Mononuclear cell (primary cell): ENCODE measurements around the gene XXYLT1. TPM values are rescaled to one million over a fixed set of nuclear protein-coding genes. Genes with fewer than 3 reads are reported as not detected.

Experiments used
- H3K27me3 ChIP-seq: 2 replicates; pipeline ENCODE4 v1.6.0; 2011; ENCODE audit warnings: low read length, control low read depth; ENCODE audit not compliant: insufficient read depth
- H3K4me1 ChIP-seq: 2 replicates; pipeline ENCODE4 v1.5.1; 2011; ENCODE audit warnings: mild to moderate bottlenecking, low read length, control low read depth; ENCODE audit not compliant: insufficient read depth
- H3K4me3 ChIP-seq: 2 replicates; pipeline ENCODE4 v1.5.1; 2011; ENCODE audit warnings: mild to moderate bottlenecking, low read length, moderate library complexity
- H3K9me3 ChIP-seq: 2 replicates; pipeline ENCODE4 v1.5.1; 2011; ENCODE audit warnings: low read depth, mild to moderate bottlenecking, control low read depth, low read length
- total RNA-seq: library from RNA; depleted of rRNA; stranded (reverse); fragments of >200 nt; gene quantifications from one replicate; pipeline ENCODE4 v1.2.3, GENCODE V29; 2012

The XXYLT1 gene
- total RNA-seq, 1 donor, result 9.0 TPM

DNA sequence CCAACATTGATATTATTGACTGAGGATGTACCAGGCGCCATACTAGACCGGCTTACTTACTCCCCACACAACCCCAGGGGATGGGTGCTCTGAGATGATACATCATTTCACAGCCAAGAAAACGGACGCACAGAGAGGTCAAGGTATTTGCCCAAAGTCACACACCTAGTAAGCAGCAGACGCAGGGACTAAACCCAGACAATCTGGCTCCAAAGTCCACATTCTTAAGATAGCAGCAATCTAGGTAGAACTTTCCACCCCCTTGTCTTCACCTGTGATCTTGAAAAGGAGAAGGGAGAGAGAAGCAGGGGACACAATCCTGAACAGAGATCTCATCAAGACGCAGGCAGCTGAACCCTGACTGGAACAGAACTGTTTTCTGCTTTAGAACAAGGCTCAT, 200.6 kb downstream of the XXYLT1 start:
- H3K9me3 ChIP-seq, result no peaks in the 10 kb centered on the region
- no peaks in the 10 kb centered on the region for H3K27me3 ChIP-seq
- H3K4me1 ChIP-seq, result no peaks in the 10 kb centered on the region
- H3K4me3 ChIP-seq, result no peak overlapping the region

DNA sequence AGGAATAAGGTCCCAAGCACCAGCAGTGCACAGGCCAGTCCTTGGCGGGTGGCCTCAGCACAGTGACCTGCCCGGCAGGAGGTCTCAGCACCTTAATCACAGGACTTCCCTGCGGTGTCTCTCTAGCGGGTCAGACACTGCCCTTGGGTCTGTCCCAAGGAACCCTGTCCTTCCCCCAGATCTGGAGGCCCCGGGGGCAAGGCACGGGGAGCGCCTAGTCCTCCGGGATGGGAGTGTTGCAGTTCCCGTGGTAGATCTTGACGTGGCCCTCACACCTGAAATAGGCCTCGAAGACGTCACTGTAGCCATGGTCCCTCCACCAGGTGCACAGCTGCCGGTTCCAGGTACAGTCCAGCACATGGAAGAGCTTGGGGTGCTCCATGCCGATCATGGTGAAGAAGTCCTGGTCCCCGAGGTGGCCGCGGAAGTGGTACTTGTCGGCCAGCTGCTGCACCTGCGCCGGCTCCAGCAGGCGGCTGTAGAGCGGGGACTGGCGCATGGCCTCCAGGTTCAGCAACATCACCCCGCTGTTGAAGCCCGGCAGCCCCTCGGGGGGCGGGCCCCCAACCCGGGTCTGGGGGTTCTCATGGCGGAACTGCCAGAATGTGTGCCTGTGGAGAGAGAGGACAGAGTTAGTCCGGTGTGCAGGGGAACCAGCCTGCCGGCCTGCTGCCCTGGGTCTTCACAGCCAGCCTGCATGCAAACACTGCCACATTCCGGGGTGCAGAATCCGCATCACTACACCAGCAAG, 201.3 kb downstream of the XXYLT1 start:
- Histone ChIP-seq H3K27me3 (no peaks in the 10 kb centered on the region), H3K4me1 (no peaks in the 10 kb centered on the region), H3K4me3 (no peak overlapping the region), H3K9me3 (no peaks in the 10 kb centered on the region)

DNA sequence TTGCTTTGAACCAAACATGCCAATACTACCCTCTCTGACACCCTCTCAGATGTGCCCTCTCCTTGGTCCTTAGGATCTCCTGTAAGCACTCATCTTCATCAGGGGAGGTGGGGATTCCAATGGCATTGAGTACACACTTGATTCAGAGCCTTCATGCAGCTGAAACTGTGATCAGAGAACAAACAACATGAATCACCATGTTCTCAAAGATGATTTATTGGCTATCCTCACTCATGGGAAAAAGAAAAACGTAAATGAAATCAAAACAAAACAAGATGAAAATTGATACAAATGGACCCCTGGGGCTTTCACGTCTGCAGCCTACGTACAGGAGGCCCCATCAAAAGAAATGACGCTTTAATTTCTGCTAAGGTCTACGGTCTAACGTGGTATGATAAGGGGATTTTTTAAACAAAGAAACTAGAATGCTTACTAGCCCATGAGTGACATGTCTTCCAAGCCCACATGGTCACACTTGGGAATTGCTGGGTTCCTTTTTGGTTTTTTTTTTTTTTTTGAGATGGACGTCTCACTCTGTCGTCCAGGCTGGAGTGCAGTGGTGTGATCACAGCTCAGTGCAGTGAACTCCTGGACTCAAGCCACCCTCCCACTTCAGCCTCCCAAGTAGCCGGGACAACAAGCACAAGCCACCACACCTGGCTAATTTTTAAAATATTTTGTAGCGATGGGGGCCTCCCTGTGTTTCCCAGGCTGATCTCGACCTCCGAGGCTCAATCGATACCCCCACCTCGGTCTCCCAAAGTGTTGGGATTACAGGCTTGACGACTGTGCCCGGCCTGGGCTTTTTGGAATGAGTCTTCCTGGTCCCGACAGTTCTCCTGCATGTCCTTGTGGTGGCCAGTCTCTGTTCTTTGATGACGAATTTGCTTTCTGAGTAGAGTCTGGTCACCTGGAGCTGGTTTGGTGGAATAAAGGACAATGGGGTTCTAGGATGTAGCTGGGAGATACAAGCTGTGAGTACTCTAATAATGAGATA, 202.6 kb downstream of the XXYLT1 start:
- Histone ChIP-seq H3K9me3 (no peaks in the 10 kb centered on the region), H3K27me3 (no peaks in the 10 kb centered on the region), H3K4me1 (no peaks in the 10 kb centered on the region), H3K4me3 (no peak overlapping the region)

DNA sequence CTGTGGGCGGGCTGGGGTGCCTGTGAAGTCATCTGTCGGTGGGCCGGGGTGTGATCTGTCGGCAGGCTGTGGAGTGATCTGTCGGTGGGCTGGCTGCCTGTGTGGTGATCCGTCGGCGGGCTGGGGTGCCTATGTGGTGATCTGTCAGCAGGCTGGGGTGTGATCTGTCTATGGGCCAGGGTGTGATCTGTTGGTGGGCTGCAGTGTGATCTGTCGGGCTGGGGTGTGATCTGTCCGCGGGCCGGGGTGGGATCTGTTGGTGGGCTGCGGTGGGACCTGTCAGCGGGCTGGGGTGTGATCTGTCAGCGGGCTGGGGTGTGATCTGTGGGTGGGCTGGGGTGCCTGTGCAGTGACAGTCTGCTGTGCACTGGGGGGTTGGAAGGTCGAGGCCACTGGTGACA, 204.5 kb downstream of the XXYLT1 start:
- H3K4me3 ChIP-seq, result no peak overlapping the region
- no peaks in the 10 kb centered on the region for H3K9me3 ChIP-seq
- no peaks in the 10 kb centered on the region for H3K4me1 ChIP-seq
- H3K27me3 ChIP-seq, result no peaks in the 10 kb centered on the region

DNA sequence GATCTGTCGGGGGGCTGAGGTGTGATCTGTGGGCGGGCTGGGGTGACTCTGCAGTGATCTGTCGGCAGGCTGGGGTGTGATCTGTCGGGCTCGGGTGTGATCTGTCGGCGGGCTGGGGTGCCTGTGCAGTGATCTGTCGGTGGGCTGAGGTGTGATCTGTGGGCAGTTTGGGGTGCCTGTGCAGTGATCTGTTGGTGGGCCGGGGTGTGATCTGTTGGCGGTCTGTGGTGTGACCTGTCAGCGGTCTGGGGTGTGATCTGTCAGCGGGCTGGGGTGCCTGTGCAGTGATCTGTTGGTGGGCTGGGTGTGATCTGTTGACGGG, 205.1 kb downstream of the XXYLT1 start:
- Histone ChIP-seq H3K9me3 (no peaks in the 10 kb centered on the region), H3K4me3 (no peak overlapping the region), H3K27me3 (no peaks in the 10 kb centered on the region), H3K4me1 (no peaks in the 10 kb centered on the region)

DNA sequence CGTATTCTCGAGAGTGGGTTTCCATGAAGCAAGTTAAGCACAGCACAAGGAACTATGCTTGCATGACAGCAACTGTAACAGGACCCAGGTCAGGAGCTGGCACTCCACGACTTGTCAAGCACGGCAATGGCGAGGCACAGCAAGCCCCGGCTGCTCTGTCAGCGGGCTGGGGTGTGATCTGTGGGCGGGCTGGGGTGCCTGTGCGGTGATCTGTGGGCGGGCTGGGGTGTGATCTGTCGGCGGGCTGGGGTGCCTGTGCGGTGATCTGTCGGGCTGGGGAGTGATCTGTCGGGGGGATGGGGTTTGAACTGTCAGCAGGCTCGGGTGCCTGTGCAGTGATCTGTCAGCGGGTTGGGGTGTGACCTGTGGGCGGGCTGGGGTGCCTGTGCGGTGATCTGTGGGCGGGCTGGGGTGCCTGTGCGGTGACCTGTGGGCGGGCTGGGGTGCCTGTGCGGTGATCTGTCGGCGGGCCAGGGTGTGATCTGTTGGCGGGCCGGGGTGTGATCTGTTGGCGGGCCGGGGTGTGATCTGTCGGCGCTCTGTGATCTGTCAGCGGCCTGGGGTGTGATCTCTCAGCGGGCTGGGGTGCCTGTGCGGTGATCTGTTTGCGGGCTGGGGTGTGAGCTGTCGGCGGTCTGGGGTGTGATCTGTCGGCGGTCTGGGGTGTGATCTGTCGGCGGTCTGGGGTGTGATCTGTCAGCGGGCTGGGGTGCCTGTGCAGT, 205.7 kb downstream of the XXYLT1 start:
- Histone ChIP-seq H3K27me3 (no peaks in the 10 kb centered on the region), H3K4me3 (no peak overlapping the region), H3K9me3 (no peaks in the 10 kb centered on the region), H3K4me1 (no peaks in the 10 kb centered on the region)

DNA sequence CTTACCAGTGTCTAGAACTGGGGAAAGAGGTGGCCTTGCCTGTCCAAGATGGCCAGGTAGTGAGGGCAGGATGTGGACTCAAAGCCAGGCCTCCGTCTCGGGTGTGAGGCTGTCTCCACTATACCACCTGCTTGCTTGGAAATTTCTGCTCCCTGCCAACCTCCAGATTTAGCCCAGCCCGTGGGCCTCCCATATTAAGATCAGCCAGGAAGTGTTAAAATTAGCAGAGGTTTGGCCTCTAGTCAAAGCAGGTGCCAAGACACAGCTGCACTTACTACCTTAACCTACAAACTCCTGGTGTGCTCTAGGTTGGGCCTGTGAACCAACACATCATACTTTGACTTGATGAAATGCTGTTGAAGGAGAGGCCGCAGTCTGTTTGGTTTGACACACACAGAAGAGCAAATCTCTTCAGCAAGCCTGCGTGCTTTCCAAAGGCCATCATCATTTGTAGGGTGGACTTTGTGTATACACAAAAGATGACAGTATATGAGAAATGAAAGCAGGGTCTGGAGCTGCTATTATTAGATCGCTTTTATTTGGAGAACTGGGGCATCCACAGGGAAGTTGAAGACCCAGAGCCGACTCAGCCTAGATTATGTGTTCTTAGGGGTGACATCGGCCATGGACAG, 206.5 kb downstream of the XXYLT1 start:
- H3K4me3 ChIP-seq, result no peak overlapping the region
- no peaks in the 10 kb centered on the region for H3K9me3 ChIP-seq
- H3K4me1 ChIP-seq, result no peaks in the 10 kb centered on the region
- H3K27me3 ChIP-seq, result no peaks in the 10 kb centered on the region

DNA sequence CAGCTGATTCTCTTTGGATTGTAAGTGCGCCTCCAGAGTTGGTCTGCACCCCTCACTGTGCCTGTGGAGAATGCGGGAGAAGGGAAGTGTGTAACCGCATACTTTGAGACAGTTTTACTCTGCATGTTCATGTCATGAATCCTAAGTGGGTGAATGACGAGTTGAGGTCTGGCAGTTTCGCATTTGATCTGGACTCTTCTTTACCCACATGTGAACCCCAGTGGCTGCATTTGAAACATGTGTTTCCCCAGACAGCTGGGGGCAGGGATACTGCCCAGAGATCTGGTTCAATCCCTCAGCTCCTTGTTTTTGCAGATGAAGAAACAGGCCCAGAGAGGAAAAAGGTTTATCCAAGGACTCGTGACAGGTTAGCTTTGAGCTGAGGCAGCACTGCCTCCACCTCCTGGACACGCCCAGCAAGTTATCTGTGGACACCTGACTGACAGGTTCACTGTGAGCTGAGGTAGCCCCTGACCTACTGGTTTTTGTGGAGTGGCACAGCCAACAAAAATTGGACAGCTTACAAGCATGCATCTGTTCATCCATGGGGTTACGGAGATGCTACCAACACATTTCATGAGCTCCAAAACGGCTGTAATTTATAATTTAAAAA, 207.3 kb downstream of the XXYLT1 start:
- no peaks in the 10 kb centered on the region for H3K27me3 ChIP-seq
- no peaks in the 10 kb centered on the region for H3K4me1 ChIP-seq
- H3K9me3 ChIP-seq, result no peaks in the 10 kb centered on the region
- no peak overlapping the region for H3K4me3 ChIP-seq

DNA sequence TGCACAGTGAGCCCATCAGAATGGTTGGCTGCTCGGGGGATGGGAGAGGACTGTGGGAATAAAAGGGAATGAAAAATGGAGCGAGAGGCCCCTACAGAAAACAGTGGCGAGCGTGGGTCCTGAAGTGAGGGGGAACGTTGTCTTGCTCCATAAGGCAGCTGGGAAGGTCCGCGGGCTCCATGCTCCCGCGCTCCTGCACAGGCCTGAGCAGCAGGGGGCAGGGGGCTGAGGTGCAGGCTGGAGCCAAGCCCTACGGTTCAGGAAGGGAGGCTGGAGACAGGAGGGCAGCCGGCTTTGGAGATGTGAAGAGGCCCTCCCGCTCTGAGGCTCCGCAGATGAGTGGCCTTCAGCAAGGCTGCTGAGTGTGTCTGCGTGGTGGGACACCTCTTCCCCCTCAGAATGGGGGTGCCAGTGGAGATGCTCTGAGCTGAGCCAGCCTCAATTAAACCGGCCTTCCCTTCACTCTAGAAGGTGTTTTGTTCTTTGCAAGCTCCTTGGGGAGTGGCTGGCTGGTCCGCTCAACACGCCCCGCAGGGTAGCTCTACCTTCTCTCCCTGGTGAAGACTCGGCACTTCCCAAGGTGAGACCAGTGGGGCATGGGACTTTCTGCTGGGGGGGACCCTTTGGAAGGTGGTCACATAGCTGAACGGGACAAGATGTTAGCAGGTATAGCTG, 208.0 kb downstream of the XXYLT1 start:
- H3K4me3 ChIP-seq, result no peak overlapping the region
- no peaks in the 10 kb centered on the region for H3K9me3 ChIP-seq
- no peaks in the 10 kb centered on the region for H3K4me1 ChIP-seq
- H3K27me3 ChIP-seq, result no peaks in the 10 kb centered on the region

DNA sequence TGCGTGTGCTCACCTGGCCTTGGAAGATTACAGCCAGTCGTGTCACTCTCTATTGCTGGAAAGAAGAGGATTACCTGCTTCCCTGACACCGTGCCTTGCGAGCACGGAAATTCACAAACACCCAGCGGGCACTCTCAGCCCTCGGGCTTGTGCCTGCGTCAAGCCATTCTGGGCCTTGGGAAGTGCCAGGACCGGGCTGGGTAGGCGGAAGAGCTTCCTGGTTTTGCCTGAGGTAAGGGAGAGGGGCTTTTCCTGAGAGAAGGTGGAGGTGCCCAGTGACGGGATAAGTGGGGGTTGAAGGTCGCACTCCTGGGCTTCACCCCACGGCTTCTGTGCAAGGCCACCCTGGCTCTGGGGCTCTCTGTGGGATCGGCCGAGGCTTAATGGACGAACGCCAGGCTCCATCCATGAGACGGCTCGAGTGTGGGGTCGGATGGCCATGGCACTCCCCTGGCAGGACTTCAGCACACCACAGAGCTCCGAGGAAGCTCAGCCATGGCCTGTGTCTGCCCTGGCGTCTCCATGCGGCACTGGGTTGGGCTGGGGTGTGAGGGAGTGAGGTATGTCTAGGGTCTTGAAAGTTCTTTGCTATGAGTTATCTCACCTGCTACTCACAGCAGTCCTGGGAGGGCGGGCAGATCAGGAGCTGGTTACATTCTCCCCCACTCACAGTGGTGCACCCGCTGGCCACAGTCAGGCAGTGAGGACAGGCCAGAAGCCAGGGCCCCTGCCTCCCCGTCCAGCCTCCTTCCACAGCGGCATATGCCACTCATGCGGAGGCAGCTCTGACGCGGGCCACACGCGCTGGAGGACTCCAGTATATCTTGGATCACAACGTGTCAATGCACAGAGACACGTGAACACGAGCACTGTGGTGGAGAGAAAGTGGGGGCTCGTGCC, 209.0 kb downstream of the XXYLT1 start:
- Histone ChIP-seq H3K9me3 (no peaks in the 10 kb centered on the region), H3K4me1 (no peaks in the 10 kb centered on the region), H3K27me3 (no peaks in the 10 kb centered on the region), H3K4me3 (no peak overlapping the region)

DNA sequence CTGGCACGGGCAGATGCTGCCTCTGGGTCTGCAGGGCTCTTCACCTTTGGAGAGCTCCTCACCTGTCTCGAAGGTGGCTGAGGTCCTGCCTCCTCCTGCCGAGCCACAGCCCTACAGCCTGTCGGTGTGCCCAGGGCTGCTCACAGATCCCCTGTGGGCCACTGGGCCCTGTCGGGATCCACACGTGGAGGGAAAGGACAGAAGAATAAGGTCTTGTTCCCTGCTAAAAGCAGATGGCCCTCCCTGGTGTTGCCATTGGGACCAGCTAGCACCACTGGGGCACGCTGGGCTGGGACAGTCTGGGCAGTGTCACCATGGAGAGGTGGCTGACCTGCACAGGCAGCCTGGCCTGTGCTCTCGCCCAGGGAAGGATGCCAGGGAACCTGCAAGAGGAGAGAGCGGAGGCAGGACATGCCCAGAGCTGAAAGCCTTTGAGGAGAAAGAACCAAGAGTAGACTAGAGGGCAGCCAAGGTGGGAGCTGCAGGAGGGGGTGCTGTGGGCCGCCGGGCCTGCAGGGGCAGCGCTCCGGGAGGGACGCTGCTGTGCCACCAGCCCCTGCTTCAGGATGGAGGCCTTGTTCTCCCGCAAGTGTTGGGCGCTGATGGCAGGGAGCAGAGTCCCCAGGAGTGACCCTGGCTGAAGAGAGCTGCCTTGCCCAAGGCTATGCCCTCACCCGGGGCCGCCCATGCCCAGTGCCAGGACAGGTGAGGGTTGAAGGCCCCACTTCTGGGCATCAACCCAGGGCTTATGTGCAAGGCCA, 210.2 kb downstream of the XXYLT1 start:
- Histone ChIP-seq H3K9me3 (no peaks in the 10 kb centered on the region), H3K4me1 (no peaks in the 10 kb centered on the region), H3K27me3 (no peaks in the 10 kb centered on the region), H3K4me3 (no peak overlapping the region)

DNA sequence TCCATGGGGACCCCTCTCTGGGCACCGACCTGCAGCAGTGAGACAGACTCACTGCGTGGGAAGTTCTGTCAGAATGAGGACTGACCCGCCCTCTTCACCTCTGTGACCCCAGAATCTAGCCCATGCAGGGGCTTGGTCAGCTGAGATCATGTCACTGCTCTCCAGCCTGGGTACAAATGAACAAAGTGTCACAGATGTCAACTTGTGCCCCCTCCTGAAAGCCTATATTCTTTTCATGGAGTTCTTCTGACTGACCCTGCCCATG, 210.8 kb downstream of the XXYLT1 start:
- Histone ChIP-seq H3K4me3 (no peak overlapping the region), H3K4me1 (no peaks in the 10 kb centered on the region), H3K27me3 (no peaks in the 10 kb centered on the region), H3K9me3 (no peaks in the 10 kb centered on the region)
